Raji (cell line): ENCODE measurements around the gene TOP1.

ENCODE experiments used
- POLR2A ChIP-seq: IDR thresholded peaks from 2 replicates; pipeline ENCODE4 v1.6.1; 2011; ENCODE audit warnings: low read depth, low read length, control low read depth; ENCODE audit not compliant: insufficient read depth

Gene TOP1

DNA sequence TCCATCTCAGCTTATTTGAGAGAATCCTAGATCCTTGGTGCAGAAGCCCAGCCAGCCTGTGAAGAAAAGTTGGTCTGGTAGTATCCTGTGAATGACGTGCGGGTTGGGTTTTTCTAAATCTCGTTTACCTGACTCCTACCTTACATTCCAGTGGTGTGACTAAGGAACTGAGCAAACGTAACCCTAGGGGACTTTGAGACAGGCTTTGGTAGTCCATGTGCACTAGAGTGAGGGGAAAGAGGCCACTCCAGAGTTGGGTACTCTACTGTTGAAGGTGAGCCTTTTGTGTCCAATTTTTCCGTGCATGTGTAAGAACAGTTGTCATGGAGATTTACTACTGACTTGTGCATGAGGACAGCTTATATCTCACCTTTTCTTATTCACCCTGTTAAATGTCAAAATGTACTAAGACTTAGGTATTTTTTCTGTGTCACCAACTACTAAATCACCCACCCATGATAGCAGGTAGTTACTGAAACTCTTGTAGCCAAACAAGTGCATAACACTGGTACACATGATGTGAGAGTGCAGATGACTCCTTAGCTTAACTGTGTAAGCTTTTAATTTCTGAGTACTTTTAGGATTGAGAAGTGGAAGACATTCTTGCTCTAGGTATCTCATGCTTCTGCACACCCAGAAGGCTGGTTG lies 82.4 kb downstream of the TOP1 start:
- TF ChIP-seq POLR2A = no peak

DNA sequence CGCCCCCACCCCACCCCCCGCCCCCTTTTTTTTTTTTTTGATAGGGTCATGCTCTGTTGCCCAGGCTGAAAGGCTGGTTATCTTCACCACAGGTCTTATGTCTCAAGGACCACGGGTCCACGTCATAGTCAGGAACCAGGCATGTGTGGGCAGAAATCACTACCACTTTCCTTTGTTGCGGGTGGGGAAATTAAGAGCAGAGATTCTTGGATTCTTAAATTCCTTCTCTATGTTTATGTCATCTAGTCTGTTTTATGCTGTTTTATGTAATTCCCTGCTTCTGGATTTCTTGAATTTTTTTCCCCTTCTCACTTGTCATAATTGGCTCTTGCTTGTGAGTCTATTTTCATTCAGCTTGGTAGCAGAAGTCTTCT lies 82.9 kb downstream of the TOP1 start:
- no peak for TF ChIP-seq POLR2A

- no peak for TF ChIP-seq POLR2A
These were observed 87.8 kb downstream of the TOP1 start for GRCh38 chr20:41116282-41116956.

DNA sequence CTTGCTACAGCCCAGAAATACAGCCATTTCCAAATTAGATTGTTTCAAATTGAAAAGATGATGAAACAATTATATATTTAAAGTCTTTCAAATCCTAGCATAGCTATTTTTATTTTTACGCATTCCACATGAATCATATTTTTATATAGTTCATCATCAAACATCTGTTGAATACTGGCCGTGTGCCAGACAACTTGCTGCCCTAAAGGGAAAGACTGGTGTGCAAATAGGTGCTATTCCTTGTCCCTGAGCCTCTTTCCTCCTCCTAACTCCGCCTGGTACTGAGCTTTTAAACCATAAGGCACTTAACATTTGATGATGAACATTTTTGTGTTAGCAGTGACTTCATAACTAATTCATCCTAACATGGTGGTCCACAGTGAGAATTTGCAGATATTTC lies 90.0 kb downstream of the TOP1 start:
- no peak for TF ChIP-seq POLR2A

- no peak for TF ChIP-seq POLR2A
These were observed 91.3 kb downstream of the TOP1 start for GRCh38 chr20:41119614-41120561.

DNA sequence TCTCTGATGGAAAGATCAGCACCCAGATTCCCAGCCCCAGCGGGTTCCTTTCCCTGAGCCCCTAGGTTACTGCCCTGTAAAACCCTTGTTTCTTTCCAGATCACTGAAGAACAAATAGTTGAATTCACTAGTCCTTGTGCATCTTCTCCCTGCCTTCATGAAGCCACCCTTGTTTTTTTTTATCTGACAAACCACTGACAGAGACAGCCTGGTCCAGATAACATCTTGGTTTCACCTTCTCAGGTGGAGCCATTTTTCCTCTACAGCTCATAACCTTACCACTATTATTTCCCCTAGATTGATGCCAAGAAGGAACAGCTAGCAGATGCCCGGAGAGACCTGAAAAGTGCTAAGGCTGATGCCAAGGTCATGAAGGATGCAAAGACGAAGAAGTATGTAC lies 92.8 kb downstream of the TOP1 start:
- no peak for TF ChIP-seq POLR2A

DNA sequence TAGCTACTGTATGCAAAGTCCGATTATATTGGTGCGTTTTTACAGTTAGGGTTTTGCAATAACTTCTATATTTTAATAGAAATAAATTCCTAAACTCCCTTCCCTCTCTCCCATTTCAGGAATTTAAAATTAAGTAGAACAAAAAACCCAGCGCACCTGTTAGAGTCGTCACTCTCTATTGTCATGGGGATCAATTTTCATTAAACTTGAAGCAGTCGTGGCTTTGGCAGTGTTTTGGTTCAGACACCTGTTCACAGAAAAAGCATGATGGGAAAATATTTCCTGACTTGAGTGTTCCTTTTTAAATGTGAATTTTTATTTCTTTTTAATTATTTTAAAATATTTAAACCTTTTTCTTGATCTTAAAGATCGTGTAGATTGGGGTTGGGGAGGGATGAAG lies 95.0 kb downstream of the TOP1 start:
- TF ChIP-seq POLR2A = no peak

DNA sequence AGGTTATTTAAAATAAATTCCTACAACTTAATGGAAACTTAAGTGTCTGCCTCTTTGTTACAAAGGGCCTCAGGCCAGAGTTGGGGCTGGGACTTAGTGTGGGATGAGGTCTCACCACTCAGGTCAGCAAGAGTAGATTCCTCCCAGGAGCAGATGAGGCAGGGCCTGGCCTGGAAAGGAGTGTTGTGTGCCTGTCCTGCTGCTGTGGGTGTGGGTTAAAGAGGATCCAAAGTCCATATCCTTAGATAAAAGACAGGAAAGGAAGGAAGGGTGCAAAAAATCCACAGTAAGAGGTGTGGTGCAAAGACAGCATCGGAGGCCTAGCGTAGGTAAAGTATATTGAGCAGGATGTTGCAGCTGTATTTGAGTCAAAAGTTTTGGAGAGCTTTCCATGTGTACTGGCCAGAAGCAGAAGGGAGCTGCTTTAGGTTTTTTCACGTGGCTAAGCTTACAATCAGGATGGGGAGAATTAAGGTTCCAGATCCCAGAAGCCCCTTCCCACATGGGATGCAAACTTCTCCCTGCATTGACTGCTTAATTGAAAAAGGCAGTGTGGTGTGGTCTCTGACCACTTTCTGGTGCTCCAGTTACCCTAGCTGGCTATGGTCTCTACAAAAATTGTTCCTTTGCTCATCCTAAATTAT lies 96.0 kb downstream of the TOP1 start:
- no peak for TF ChIP-seq POLR2A

DNA sequence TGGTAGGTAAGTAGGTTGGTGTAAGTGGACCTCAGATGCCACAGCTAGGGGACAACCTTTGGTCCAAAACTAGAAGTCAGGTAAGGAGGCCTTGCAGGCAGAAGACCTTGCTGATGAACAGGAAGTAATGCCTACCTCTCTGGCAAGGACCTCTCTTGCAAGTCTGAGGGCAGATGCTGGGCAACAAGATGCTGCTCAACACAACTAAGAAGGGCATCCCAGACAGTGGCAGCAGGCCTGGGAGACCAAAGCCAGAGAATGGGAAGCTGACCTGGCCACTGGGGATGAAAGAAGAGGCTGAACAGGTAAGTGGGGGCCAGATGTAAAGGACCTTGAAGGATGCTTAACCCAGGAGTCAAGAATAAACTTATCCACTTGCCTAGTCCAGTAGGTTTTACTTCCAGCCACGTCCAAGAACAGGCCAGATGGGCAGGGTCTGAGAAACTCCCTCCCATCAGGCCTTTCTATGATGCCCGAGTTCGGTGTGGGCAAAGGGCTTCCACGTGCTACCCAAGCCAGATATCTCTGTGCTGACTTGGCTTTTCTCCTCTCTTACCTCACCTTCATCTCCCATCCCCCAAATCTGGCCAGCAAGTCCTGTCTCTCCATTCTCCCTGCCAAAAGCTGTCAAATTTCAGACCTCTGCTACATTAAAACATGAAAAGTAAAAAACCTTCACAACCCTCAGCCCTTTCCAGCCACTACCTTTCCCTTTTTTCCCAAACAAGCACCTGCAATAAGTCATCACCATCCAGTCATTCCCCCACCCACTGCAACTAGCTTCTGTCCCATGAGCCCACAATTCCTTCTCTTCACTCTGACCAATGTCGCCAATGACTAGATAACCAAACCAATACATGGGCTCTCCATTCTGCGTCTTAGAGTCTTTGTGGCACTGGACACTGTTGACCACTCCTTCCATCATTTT lies 97.2 kb downstream of the TOP1 start:
- no peak for TF ChIP-seq POLR2A

GRCh38 chr20:41126719-41127118 lies 98.1 kb downstream of the TOP1 start:
- no peak for TF ChIP-seq POLR2A

DNA sequence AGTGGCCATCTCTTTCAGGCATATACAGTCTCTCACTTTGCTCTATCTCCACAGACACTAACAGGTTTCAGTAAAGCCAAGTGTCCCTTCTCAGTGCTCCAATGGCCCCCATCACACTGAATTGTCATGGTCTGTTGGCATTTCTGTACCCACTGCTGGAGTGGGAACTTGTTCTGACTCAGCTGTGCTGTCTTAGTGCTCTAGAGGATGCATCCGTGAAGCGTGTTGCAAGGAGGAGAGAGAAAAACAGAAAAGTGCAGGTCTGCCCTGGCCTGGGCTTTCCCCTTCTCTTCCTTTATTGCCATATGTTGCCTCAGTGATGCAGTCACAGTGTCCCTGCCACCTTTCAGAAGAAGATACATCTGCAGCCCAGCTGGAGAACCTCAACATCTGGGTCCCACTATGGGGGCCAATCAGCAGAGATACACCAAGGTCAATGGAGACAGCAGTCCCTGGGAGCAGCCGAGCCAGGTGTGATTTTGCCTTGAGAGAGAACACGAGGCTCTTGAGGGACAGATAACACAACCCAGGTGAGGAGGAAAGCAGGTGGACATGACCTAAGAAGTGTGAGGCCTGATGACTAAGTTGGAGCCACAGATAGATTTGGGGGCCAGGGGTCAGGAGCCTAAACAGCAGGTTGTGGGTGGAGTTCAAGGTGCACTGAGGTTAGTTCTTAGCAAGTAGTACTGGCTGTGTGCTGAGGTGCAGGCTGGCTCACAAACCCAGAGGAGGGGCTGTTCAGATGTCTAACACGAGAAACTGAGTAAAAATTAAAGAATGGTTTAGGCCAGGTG lies 103.2 kb downstream of the TOP1 start:
- no peak for TF ChIP-seq POLR2A

DNA sequence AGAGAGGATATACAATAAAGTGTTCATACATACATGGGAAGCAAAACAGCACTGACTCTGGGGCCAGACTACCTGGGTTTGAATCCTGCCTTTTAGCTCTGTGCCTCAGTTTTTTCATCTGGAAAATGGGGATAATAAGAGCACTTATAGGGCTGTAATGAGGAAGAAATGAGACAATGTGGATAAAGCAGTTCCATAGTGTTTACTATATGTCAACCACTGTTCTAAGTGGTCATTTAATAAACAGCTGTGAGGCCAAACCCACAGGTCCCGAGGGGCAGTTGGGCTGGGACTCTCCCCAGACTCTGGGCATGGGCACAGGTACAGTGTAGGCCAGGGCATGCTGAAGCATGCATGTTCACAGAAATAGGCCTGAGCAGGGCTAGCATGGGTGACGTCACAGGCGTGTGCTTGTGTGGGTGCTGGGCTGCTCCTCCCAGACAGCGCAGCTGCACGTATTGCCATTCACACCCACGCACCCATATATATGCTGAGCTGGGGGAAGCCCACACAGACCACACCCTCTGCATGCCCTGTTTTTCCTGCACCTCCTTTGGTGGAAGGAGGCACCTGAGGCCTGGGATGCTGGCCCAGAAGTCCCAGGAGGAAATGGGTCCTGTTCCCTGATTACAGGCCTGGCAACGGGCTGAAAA lies 105.2 kb downstream of the TOP1 start:
- peak; percentile 30; the same call in 1 of the 2 replicates for TF ChIP-seq POLR2A
